ENCODE results near the gene CRYBG2.

DNA sequence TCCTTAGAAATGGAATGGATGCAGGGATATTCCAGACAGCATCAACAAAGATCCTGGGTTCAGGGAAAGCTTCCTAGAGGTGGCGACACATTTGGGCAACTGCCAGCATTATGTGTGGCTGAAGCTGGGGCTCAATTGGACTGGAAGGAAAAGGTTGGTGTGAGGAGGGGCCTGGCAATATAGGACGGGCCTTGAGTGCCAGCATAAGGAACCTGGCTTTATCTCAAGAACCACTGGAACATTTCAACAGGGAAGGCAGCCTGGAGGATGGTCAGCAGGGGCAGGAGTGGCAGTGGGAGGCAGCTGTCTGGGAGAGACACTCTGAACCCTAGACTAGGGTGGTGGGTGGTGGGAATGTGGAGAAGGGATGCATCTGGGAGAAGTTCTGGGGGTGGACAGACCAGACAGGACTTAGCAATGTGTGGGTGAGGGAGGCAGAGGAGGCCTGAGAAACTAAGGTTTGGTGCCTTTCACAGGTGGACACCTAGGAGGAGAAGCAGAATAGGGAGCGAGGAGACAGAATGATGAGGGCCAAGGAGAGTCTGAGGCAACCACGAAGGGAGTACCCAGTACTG, 70.6 kb downstream of the CRYBG2 start:
- TF ChIP-seq, protein P1, sequence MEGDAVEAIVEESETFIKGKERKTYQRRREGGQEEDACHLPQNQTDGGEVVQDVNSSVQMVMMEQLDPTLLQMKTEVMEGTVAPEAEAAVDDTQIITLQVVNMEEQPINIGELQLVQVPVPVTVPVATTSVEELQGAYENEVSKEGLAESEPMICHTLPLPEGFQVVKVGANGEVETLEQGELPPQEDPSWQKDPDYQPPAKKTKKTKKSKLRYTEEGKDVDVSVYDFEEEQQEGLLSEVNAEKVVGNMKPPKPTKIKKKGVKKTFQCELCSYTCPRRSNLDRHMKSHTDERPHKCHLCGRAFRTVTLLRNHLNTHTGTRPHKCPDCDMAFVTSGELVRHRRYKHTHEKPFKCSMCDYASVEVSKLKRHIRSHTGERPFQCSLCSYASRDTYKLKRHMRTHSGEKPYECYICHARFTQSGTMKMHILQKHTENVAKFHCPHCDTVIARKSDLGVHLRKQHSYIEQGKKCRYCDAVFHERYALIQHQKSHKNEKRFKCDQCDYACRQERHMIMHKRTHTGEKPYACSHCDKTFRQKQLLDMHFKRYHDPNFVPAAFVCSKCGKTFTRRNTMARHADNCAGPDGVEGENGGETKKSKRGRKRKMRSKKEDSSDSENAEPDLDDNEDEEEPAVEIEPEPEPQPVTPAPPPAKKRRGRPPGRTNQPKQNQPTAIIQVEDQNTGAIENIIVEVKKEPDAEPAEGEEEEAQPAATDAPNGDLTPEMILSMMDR (conservative IDR thresholded peaks at IDR 0.05), result no peak
- TF ChIP-seq ZFX (IDR thresholded peaks at IDR 0.05), result no peak

Measured in C4-2B (cell line).